ENCODE data around the gene IL7R.

GRCh38 chr5:35879096-35879495 is 22.4 kb downstream of the IL7R start:
- TF ChIP-seq, protein P1, sequence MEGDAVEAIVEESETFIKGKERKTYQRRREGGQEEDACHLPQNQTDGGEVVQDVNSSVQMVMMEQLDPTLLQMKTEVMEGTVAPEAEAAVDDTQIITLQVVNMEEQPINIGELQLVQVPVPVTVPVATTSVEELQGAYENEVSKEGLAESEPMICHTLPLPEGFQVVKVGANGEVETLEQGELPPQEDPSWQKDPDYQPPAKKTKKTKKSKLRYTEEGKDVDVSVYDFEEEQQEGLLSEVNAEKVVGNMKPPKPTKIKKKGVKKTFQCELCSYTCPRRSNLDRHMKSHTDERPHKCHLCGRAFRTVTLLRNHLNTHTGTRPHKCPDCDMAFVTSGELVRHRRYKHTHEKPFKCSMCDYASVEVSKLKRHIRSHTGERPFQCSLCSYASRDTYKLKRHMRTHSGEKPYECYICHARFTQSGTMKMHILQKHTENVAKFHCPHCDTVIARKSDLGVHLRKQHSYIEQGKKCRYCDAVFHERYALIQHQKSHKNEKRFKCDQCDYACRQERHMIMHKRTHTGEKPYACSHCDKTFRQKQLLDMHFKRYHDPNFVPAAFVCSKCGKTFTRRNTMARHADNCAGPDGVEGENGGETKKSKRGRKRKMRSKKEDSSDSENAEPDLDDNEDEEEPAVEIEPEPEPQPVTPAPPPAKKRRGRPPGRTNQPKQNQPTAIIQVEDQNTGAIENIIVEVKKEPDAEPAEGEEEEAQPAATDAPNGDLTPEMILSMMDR (conservative IDR thresholded peaks at IDR 0.05) = no peak
- no peak for TF ChIP-seq EZH2 (IDR thresholded peaks at IDR 0.05; ENCODE audit: low read depth)

Data from PC-9 (cell line).